Kidney (tissue), 14 donors: ENCODE data around the gene COL28A1. TPM values are rescaled to one million over a fixed set of nuclear protein-coding genes. Genes with fewer than 3 reads are reported as not detected.

Source experiments
- DNase-seq, 5 donors: peaks; one replicate each; pipeline ENCODE4 v3.0.0-alpha.2; 2013 to 2020
- FAIRE-seq: peaks from 2 replicates; lab custom pipeline; 2012; peaks lifted over from hg19 to GRCh38; lab: Jason Lieb, UNC
- H3K27ac ChIP-seq, 2 donors: one replicate each; pipeline ENCODE4 v1.7.0; 2013; ENCODE audit warnings: low read depth in 2 of 2, low read length in 2 of 2, inconsistent platforms in 1 of 2
- H3K27me3 ChIP-seq: one replicate; pipeline ENCODE4 v1.7.1; 2013; ENCODE audit warnings: low read length, inconsistent platforms; ENCODE audit not compliant: control insufficient read depth, insufficient read depth
- H3K36me3 ChIP-seq, 3 donors: one replicate each; pipeline versions ENCODE4 v1.7.0 to v1.7.1; 2013; ENCODE audit warnings: low read length in 3 of 3, control low read depth in 1 of 3, inconsistent platforms in 1 of 3; ENCODE audit not compliant: insufficient read depth in 3 of 3, control insufficient read depth in 2 of 3
- H3K4me1 ChIP-seq, 3 donors: one replicate each; pipeline versions ENCODE4 v1.7.0 to v1.7.1; 2013; ENCODE audit warnings: low read length in 3 of 3, inconsistent platforms in 1 of 3, low read depth in 1 of 3; ENCODE audit not compliant: control insufficient read depth in 2 of 3, insufficient read depth in 2 of 3
- H3K4me3 ChIP-seq, 3 donors: one replicate each; pipeline versions ENCODE4 v1.7.0 to v1.8.1; 2013; ENCODE audit warnings: low read length in 3 of 3, control low read depth in 1 of 3, inconsistent platforms in 1 of 3
- H3K9ac ChIP-seq, 3 donors: one replicate each; pipeline versions ENCODE4 v1.7.0 to v1.7.1; 2013; ENCODE audit warnings: low read length in 3 of 3, control low read depth in 1 of 3, inconsistent platforms in 1 of 3
- H3K9me3 ChIP-seq, 3 donors: one replicate each; pipeline versions ENCODE4 v1.7.0 to v1.7.1; 2013; ENCODE audit warnings: low read length in 3 of 3, control low read depth in 1 of 3, inconsistent platforms in 1 of 3; ENCODE audit not compliant: control insufficient read depth in 2 of 3, insufficient read depth in 1 of 3
- CTCF ChIP-seq: IDR thresholded peaks from 3 replicates; pipeline ENCODE4 v1.5.1; 2012; ENCODE audit warnings: mild to moderate bottlenecking, moderate library complexity, borderline replicate concordance; ENCODE audit not compliant: insufficient read depth; ENCODE audit errors: extremely low read depth
- intact Hi-C: fragments of 100-400 bp; cut with DNase I; formaldehyde crosslinking; loops from one replicate; pipeline ENCODE4 v1.11.1; 2022
- polyA plus RNA-seq: library from polyadenylated mRNA; stranded (reverse); fragments of 350-450 nt; fragmentation: Illumina TruSeq; extraction: RNeasy Lipid Tissue Mini Kit (QIAGEN cat#74804); gene quantifications from one replicate; pipeline ENCODE4 v1.2.3, GENCODE V29; 2014; ENCODE audit warnings: low read depth, low replicate concordance; ENCODE audit not compliant: insufficient read depth
- total RNA-seq: library from RNA; stranded (reverse); fragmentation: NEBNext Ultra II Directional; extraction: Animal tissue kit (Norgen Biotek cat#: 25700); gene quantifications from one replicate; pipeline ENCODE4 v1.2.1, GENCODE V29; 2021
- donor health status: control.
- donor health status: control.
- donor health status: control.
- donor health status: control.
- donor health status: control.
- donor health status: DM: yes; HTN: yes; CAD: no.
- donor health status: Normal renal cell carcinoma (clear cell type).

Gene COL28A1
- total and polyA plus RNA-seq, 2 donors from 2014 or later: 2.7 to 5.8 TPM

DNA sequence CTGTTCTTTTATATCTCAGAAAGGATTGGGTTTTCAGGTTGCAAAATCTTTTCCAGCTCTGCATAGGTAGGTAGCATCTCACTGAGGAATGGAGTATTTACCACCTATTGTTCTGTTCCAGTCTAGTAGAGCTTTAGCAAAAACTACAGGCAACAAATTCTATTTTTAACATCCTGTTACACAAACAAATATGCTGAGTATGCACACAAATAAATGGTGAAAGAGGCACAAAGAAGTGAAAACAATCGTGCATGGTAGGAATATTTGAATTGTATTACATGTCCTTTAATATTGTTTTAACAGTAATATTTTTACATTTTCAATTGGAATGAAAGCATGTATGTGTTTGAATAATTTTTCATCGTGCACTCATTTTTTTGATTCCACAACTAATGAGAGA, 16.5 kb upstream of the COL28A1 start:
- Histone ChIP-seq H3K4me1 (peaks cover 0 to 13% (median 0%) of the 10 kb centered on the region in 3 donors), H3K36me3 (no peaks in the 10 kb centered on the region), H3K9ac (no peak overlapping the region), H3K9me3 (no peaks in the 10 kb centered on the region), H3K27me3 (no peaks in the 10 kb centered on the region), H3K27ac (no peak overlapping the region), H3K4me3 (no peak overlapping the region)
- FAIRE-seq (no peak), DNase-seq (no peak)
- intact Hi-C loops: no loop called here
- no peak for TF ChIP-seq CTCF

DNA sequence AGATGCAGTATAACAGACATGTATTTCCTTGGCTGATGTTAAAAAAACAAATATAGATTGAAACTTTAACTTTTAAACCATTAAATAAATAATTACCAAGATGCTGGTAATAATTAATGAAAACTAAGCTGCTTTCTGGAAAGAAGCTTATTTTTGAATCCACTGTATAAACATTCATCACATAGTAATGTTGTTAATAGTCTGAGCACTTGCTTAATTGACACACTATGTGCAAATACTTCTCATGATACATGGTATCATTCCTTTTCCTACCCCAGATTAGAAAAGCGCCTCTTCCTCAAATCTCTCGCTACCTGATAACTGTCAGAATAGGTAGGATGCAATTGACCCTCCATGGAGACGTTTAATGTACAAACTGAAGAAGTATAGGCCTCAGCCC, 15.0 kb upstream of the COL28A1 start:
- Histone ChIP-seq H3K27me3 (no peaks in the 10 kb centered on the region), H3K9ac (no peak overlapping the region), H3K4me3 (no peak overlapping the region), H3K4me1 (peaks cover 0 to 13% (median 0%) of the 10 kb centered on the region in 3 donors), H3K27ac (no peak overlapping the region), H3K9me3 (no peaks in the 10 kb centered on the region), H3K36me3 (no peaks in the 10 kb centered on the region)
- intact Hi-C loops: no loop called here
- peak; percentile 88 for FAIRE-seq
- DNase-seq: no peak
- no peak for TF ChIP-seq CTCF

GRCh38 chr7:7548407-7548806, 12.7 kb upstream of the COL28A1 start:
- Histone ChIP-seq H3K9me3 (no peaks in the 10 kb centered on the region), H3K4me3 (no peak overlapping the region), H3K27ac (no peak overlapping the region), H3K4me1 (peaks cover 0 to 6% (median 0%) of the 10 kb centered on the region in 3 donors), H3K9ac (no peak overlapping the region), H3K36me3 (no peaks in the 10 kb centered on the region), H3K27me3 (no peaks in the 10 kb centered on the region)
- no peak for TF ChIP-seq CTCF
- FAIRE-seq (no peak), DNase-seq (no peak)
- intact Hi-C loops: no loop called here

DNA sequence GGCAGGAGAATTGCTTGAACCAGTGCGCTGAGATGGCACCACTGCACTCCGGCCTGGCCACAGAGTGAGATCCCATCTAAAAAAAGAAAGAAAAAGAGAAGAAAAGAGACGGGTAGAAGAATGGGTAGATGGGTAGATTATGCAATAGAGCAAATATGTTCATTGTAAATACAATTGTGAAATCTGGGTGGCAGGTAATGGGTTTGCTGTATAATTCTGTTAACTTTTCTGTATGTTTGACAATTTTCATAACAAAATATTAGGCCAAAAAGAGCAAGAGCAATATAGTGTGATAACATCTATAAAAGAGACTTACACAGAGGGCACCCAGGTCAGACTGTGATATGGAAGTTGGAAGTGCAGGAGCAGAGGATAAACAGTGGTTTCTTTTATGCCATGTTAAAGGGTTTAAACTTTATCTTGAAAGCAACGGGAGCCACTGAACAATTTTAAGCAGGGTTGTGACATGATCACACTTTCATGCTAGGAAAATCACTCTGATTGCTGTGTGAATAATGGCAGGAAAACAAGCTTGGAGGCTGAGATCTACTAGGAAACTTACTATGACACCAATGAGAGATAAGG, 6.7 kb upstream of the COL28A1 start:
- Histone ChIP-seq H3K36me3 (no peaks in the 10 kb centered on the region), H3K27ac (no peak overlapping the region), H3K9me3 (no peaks in the 10 kb centered on the region), H3K9ac (no peak overlapping the region), H3K4me1 (no peaks in the 10 kb centered on the region), H3K4me3 (no peak overlapping the region), H3K27me3 (no peaks in the 10 kb centered on the region)
- TF ChIP-seq CTCF: no peak
- FAIRE-seq (no peak), DNase-seq (no peak)
- intact Hi-C loops: no loop called here
